Ectodermal cell (in vitro differentiated cells): Measurements from ENCODE around the gene PDE11A.
A peak's percentile ranks its signal among the peaks of the same experiment; 100 is the strongest.

ENCODE experiments used
- H3K27ac ChIP-seq: 2 replicates; pipeline ENCODE4 v1.7.0; 2013; ENCODE audit warnings: mild to moderate bottlenecking, low read depth, low read length; ENCODE audit not compliant: insufficient read depth, poor library complexity, severe bottlenecking
- H3K27me3 ChIP-seq: 2 replicates; pipeline ENCODE4 v1.7.0; 2013; ENCODE audit warnings: mild to moderate bottlenecking, low read length; ENCODE audit not compliant: insufficient read depth, control insufficient read depth, poor library complexity, severe bottlenecking
- H3K36me3 ChIP-seq: one replicate; pipeline ENCODE4 v1.7.0; 2013; ENCODE audit warnings: low read length; ENCODE audit not compliant: control insufficient read depth, insufficient read depth
- H3K4me1 ChIP-seq: one replicate; pipeline ENCODE4 v1.7.0; 2013; ENCODE audit warnings: low read length; ENCODE audit not compliant: control insufficient read depth, insufficient read depth
- H3K4me3 ChIP-seq: 2 replicates; pipeline ENCODE4 v1.7.0; 2013; ENCODE audit warnings: low read depth, low read length, control low read depth; ENCODE audit not compliant: insufficient read depth
- H3K9me3 ChIP-seq: 2 replicates; pipeline ENCODE4 v1.7.0; 2013; ENCODE audit warnings: mild to moderate bottlenecking, low read length, moderate library complexity; ENCODE audit not compliant: control insufficient read depth
- WGBS, 2 experiments: methylation state at CpG; one replicate each; pipeline ENCODE4 v1.1.7; 2013; ENCODE audit warnings: missing lambda C conversion rate in 2 of 2; 5-methylcytosine and 5-hydroxymethylcytosine counted together

PDE11A gene

DNA sequence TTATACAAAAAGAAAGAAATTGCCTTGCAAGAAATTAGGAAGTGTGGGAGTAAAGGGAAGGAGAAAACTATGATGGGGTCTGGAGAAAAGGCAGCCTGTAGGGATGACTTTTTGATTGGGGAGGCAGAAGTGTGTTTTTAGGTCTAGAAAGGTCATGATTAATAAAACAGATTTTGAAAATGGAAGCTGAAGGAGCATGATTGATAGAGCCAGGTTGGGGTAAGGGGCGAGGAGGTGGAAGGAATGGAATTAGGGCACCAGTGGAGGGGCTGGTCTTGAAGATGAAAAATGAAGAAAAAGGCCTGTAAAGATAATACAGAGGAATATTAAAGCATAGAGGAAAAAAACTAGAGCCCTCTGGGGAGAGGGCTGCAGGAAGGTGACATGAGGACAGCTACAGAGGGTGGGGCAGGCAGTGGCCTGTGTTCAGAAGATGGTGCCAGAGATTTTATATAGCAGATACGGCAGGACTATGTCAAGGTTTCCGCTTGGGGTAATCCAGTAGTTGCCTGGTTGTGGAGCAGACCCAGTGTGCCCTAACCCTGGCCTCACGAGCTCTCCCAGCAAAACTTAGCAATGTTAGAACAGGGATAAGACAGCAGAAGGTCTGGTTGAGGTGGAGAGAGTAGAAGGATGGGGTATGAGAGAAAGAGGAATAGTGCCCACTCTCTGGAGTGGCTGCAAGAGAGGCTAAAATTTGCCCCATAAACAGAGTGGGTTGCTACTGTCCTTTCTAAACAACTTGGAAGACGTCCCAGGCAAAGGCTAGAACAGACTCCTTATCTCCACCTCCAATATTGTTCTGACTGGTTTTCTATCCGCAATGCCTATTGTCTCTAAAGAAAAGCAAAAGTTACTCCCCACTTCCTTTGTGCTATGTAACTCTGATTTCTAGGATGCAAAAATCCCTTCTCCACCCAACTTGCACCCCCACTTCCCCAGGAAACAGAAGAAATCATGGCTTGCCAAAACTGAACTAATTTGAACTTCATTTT lies 392.7 kb downstream of the PDE11A start:
- WGBS, 2 experiments = 88 to 90% methylated on average over 6 of the region's 6 CpGs
- Histone ChIP-seq H3K36me3 (no peaks in the 10 kb centered on the region), H3K9me3 (no peaks in the 10 kb centered on the region), H3K27ac (no peak overlapping the region), H3K4me1 (no peaks in the 10 kb centered on the region), H3K27me3 (no peaks in the 10 kb centered on the region), H3K4me3 (no peak overlapping the region)

DNA sequence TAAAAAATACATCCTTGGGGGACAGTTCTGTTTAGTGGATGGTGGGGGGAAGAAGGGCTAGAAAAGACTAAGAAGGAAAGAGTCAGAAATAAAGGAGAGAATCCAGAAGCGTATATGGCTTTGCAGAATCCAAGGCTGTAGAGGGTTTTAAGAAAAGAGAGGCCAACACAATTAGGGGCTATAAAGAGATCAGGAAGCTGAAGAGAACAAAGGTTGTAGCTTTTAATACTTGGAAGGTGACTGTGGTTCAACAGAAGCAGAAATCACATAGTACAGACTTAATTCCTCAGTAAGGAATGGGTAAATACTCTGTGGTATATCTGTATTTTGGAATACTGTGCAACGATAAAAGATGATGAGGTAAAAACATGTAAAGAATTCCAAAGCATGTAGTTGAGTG lies 393.6 kb downstream of the PDE11A start:
- Histone ChIP-seq H3K36me3 (no peaks in the 10 kb centered on the region), H3K27me3 (no peaks in the 10 kb centered on the region), H3K4me1 (no peaks in the 10 kb centered on the region), H3K9me3 (no peaks in the 10 kb centered on the region), H3K4me3 (no peak overlapping the region), H3K27ac (no peak overlapping the region)
- 94 to 96% methylated on average over 2 of the region's 2 CpGs for WGBS, 2 experiments

DNA sequence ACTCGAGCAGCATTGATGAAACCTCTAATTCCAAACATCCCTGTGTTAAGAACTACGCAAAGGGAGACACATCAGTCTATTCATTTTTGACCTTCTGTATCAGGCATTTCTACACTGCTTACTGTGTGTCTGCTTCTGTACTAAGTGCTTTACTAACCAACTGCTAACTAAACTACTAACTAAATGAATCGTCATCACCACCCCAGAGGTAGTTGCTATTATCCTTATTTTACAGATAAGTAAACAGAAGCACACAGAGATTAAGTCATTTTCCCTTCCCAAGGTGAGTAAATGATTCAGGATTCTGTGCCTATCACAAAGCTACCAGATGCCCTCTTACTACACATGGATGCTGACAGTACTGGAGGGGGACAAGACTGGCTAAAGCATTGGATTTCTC lies 395.9 kb downstream of the PDE11A start:
- no peak overlapping the region for H3K27ac ChIP-seq
- 84 to 91% methylated on average over 3 of the region's 3 CpGs for WGBS, 2 experiments
- H3K4me1 ChIP-seq = peaks cover 6% of the 10 kb centered on the region
- H3K36me3 ChIP-seq = no peaks in the 10 kb centered on the region
- H3K9me3 ChIP-seq = no peaks in the 10 kb centered on the region
- H3K4me3 ChIP-seq = no peak overlapping the region
- H3K27me3 ChIP-seq = no peaks in the 10 kb centered on the region

DNA sequence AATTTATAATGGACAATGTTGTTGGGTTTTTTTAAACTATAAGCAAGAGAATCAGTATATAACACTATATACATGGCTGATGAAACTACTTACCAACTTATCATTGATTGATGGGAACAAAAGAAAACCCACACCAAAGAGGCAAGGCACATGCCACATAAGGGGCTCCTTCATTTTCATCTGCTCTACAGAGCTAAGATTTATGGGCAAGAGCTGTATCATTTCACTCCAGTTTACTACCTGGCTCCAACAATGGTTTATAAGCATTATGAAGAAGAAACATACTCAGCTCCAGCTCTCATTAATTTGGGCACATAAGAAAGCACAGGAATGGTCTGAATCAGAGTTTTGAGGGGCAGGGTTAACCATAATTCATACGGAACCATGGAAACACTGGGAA lies 396.8 kb downstream of the PDE11A start:
- 96 to 98% methylated on average over 1 of the region's 1 CpG for WGBS, 2 experiments
- no peaks in the 10 kb centered on the region for H3K36me3 ChIP-seq
- H3K9me3 ChIP-seq = no peaks in the 10 kb centered on the region
- H3K4me1 ChIP-seq = peaks cover 13% of the 10 kb centered on the region
- no peaks in the 10 kb centered on the region for H3K27me3 ChIP-seq
- H3K4me3 ChIP-seq = no peak overlapping the region
- H3K27ac ChIP-seq = peak overlapping the region; percentile 28

DNA sequence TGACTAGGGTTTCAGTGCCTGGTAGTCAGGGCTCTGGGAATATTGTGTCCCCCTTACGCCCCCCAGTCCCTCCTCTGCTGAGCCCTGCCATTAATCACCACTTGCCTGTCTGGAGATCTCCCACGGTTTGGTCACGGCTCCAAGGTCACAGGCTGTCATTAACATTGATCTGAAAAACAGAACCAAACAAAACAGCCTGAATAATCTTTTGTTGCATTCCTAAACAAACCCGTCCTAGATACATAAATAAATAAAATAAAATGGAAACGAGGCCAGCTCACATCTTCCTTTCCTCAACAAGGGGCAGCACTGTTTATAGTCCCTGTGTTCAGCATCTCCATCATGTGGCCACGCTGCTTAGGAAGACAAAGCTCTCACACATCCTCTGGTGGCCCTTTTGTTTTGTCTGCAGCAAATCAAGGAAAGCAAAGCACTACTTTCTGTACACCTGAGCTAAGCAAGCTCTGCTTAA lies 397.2 kb downstream of the PDE11A start:
- Histone ChIP-seq H3K27ac (peak overlapping the region; percentile 28), H3K36me3 (no peaks in the 10 kb centered on the region), H3K27me3 (no peaks in the 10 kb centered on the region), H3K4me3 (no peak overlapping the region), H3K4me1 (peaks cover 18% of the 10 kb centered on the region), H3K9me3 (no peaks in the 10 kb centered on the region)
- WGBS, 2 experiments = 62 to 68% methylated on average over 6 of the region's 6 CpGs

DNA sequence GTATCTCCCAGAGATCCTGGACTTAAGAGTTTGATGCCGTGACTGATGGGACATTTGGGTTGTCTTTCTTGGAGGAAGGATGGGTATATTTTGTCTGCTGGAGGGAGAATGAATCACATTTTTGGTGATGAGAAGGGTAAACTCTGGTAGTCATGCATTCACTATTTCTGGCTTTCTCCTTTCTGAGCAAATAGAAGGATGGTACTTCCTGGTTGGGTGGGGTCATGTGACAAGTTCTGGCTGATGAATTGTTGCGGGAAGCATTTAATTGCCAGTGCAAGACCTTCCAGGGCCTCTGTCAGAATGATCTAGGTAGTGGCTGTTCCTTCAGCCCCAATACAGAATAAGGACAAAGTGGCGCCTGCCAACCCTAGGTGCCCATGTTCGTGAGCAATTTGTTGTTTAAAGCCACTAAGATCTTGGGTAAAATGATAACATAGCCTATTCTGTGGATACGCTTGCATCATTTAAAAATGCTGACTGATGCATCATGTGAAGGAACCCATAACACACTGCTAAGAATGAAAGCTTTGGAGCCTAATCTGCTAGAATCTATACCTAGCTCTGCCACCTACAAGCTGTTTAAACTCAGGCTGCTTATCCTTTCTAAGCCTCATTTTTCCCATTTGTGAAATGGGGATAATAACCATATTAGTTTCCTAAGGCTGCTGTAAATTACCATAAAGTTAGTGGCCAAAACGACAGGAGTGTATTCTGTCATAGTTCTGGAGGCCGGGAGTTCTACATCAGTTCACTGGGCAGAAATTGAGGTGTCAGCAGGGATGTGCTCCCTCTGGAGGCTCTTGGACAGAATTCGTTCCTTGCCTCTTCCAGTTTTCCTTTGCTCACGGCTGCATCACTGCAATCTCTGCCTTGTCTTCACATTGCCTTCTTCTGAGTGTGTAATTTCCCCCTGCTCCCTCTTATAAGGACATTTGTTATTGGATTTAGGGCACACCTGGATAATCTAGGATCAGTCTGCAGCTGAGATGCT lies 398.7 kb downstream of the PDE11A start:
- H3K27ac ChIP-seq = no peak overlapping the region
- no peaks in the 10 kb centered on the region for H3K36me3 ChIP-seq
- H3K9me3 ChIP-seq = no peaks in the 10 kb centered on the region
- no peak overlapping the region for H3K4me3 ChIP-seq
- 86% methylated on average over 9 of the region's 9 CpGs for WGBS, 2 experiments
- peaks cover 23% of the 10 kb centered on the region for H3K4me1 ChIP-seq
- H3K27me3 ChIP-seq = no peaks in the 10 kb centered on the region

DNA sequence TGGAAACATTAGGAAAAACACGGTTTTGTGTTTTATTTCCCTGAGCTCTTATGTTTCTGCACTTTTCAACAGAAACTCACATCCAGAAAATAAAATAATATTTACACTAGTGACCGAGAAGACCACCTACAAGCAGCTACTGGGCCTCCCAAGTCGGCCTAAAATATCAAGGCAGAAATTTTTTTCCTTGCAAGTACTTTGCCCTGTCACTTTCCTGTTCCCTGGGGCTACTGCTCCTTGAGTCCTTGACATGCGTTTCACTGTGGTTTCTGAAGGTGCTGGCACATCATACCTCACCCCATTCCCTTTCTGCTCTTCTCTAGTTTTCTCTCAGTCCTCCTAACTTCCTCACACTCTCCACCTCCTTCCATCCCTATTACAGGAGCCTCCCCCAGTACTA lies 400.9 kb downstream of the PDE11A start:
- H3K4me3 ChIP-seq = no peak overlapping the region
- no peaks in the 10 kb centered on the region for H3K9me3 ChIP-seq
- WGBS, 2 experiments = 54 to 57% methylated on average over 4 of the region's 4 CpGs
- peaks cover 23% of the 10 kb centered on the region for H3K4me1 ChIP-seq
- no peaks in the 10 kb centered on the region for H3K36me3 ChIP-seq
- no peaks in the 10 kb centered on the region for H3K27me3 ChIP-seq
- H3K27ac ChIP-seq = no peak overlapping the region

DNA sequence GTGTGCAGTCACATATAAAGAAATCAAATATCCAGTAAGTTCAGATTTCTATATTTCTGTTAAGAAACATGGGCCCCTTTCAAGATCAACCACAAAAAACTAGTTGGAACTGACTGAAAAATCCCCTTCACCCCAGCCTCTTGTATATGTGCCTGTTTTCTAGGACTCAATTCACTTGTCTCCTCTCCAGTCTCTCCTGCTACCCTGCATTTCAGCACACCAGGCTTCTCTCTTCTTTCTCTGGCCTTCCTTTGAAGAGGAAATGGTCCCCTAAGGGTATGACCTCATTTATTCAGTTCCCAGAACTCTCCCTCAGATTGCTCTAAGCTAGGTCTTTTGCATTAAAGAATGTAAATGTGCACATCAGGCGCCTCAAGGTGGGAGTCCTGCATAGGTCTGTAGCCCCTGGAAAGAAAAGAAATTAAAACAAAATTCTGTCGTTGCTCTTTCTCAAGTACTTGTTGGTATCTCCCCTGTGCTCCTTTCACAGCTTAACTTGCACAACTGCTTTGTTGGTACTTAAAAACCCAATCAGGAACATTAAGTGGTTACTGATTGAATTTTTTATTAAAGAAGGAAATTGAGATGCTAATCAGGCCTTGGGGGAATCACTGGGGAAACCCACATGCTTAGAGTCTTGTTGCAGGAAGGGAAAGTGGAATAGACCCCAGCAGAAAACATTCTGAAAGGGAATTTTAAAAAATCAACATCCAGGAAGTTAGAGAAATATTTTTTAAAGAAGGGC lies 401.6 kb downstream of the PDE11A start:
- 0 to 2% methylated on average over 2 of the region's 2 CpGs for WGBS, 2 experiments
- H3K4me3 ChIP-seq = no peak overlapping the region
- peak overlapping the region; percentile 37 for H3K27ac ChIP-seq
- no peaks in the 10 kb centered on the region for H3K27me3 ChIP-seq
- no peaks in the 10 kb centered on the region for H3K36me3 ChIP-seq
- H3K9me3 ChIP-seq = no peaks in the 10 kb centered on the region
- peaks cover 23% of the 10 kb centered on the region for H3K4me1 ChIP-seq

DNA sequence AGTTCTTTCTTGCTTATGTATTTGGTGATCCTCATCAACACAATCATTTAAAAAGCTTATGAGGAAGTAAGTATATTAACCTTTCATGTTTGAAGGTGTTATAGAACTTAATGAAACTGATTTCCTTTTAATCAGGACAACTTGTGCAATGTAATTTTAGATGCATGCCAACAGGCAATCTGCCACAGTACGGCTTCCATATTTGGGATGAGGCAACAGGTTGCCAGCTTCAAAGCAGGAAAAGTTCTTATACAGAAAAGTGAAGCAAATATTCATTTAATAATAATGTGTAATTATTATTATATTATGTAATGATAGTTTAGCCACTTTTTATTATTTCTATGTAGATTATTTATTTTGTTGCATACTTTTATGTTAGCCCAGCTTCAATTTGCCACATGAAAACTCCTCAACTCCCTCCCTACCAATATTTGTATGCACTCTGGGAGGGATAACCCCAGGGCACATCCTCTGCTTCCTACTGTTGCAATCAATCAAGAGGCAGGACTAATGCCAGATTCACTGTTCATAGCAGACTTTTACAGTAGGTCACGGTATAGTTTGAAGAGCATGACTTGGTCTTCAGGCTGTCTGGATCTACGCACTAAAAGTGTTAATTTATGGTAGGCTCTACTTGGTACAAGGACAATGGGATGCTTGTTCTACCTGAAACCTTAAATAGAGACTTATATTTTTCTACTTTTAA lies 402.8 kb downstream of the PDE11A start:
- no peak overlapping the region for H3K27ac ChIP-seq
- H3K36me3 ChIP-seq = no peaks in the 10 kb centered on the region
- no peaks in the 10 kb centered on the region for H3K27me3 ChIP-seq
- no peak overlapping the region for H3K4me3 ChIP-seq
- peaks cover 23% of the 10 kb centered on the region for H3K4me1 ChIP-seq
- H3K9me3 ChIP-seq = no peaks in the 10 kb centered on the region
- 73 to 88% methylated on average over 3 of the region's 3 CpGs for WGBS, 2 experiments
